GM23338 (cell line): ENCODE results near the gene POLE4. TPM values are rescaled to one million over a fixed set of nuclear protein-coding genes. Genes with fewer than 3 reads are reported as not detected.

Experiments used
- ATAC-seq: fragments of 200-7000 bp; cut with Tn5 transposase; 3 replicates; pipeline ENCODE4 v1.9.1; 2020
- DNase-seq: peaks from one replicate; pipeline ENCODE4 v3.0.0-alpha.2; 2015; ENCODE audit warnings: low spot score
- H2AFZ ChIP-seq: fragments of 200-600 bp; sonication (generic); 2 replicates; pipeline ENCODE4 v1.8.0; 2016; ENCODE audit warnings: antibody characterized with exemption, mild to moderate bottlenecking, moderate library complexity
- H3F3A ChIP-seq: fragments of 200-600 bp; sonication (generic); replicated peaks from 2 replicates; pipeline ENCODE4 v1.8.0; 2017; ENCODE audit warnings: antibody characterized with exemption, mixed run types, low read depth
- H3K27ac ChIP-seq: fragments of 200-600 bp; sonication (generic); 2 replicates; pipeline ENCODE4 v1.6.1; 2016; ENCODE audit warnings: low read depth
- H3K27me3 ChIP-seq: fragments of 200-600 bp; sonication (generic); 2 replicates; pipeline ENCODE4 v1.8.0; 2016; ENCODE audit warnings: mild to moderate bottlenecking, mixed run types, moderate library complexity; ENCODE audit not compliant: insufficient read depth
- H3K36me3 ChIP-seq: fragments of 200-600 bp; sonication (generic); 2 replicates; pipeline ENCODE4 v1.8.0; 2016; ENCODE audit warnings: mild to moderate bottlenecking; ENCODE audit not compliant: insufficient read depth
- H3K4me1 ChIP-seq: fragments of 200-600 bp; sonication (generic); 2 replicates; pipeline ENCODE4 v1.8.0; 2016; ENCODE audit warnings: mild to moderate bottlenecking, moderate library complexity; ENCODE audit not compliant: insufficient read depth
- H3K4me2 ChIP-seq: fragments of 200-600 bp; sonication (generic); 2 replicates; pipeline ENCODE4 v1.7.1; 2017; ENCODE audit warnings: mixed run types
- H3K4me3 ChIP-seq: fragments of 200-600 bp; sonication (generic); 2 replicates; pipeline ENCODE4 v1.6.1; 2016; ENCODE audit warnings: mixed run types
- H3K79me2 ChIP-seq: fragments of 200-600 bp; sonication (generic); replicated peaks from 2 replicates; pipeline ENCODE4 v1.8.0; 2017; ENCODE audit warnings: mild to moderate bottlenecking; ENCODE audit not compliant: insufficient read depth
- H3K9me2 ChIP-seq: fragments of 200-600 bp; sonication (generic); 2 replicates; pipeline ENCODE4 v1.8.0; 2017; ENCODE audit not compliant: insufficient read depth
- H4K20me1 ChIP-seq: fragments of 200-600 bp; sonication (generic); replicated peaks from 2 replicates; pipeline ENCODE4 v1.8.0; 2017; ENCODE audit warnings: mild to moderate bottlenecking; ENCODE audit not compliant: insufficient read depth
- H3K27ac Mint-ChIP-seq: 2 replicates; pipeline ENCODE4 v1.8.0; 2020; ENCODE audit warnings: inconsistent platforms, mild to moderate bottlenecking, moderate library complexity, mixed read lengths
- H3K27me3 Mint-ChIP-seq: 3 replicates; pipeline ENCODE4 v1.8.0; 2022; ENCODE audit warnings: low read depth, mild to moderate bottlenecking, moderate library complexity, mixed read lengths, inconsistent platforms; ENCODE audit not compliant: insufficient read depth, poor library complexity
- H3K36me3 Mint-ChIP-seq: 3 replicates; pipeline ENCODE4 v1.8.0; 2021; ENCODE audit warnings: low read depth, mild to moderate bottlenecking, inconsistent platforms, moderate library complexity, mixed read lengths
- H3K4me1 Mint-ChIP-seq: 3 replicates; pipeline ENCODE4 v1.8.0; 2020; ENCODE audit warnings: mild to moderate bottlenecking, inconsistent platforms, mixed read lengths
- H3K4me3 Mint-ChIP-seq: 3 replicates; pipeline ENCODE4 v1.8.0; 2021; ENCODE audit warnings: moderate library complexity, mild to moderate bottlenecking, inconsistent platforms, mixed read lengths
- H3K9me3 Mint-ChIP-seq: 3 replicates; pipeline ENCODE4 v1.8.0; 2020; ENCODE audit warnings: moderate library complexity, mild to moderate bottlenecking, inconsistent platforms, mixed read lengths
- EZH2 ChIP-seq: fragments of 200-600 bp; sonication (generic); IDR thresholded peaks from one replicate; pipeline ENCODE4 v1.8.0; 2017; ENCODE audit warnings: antibody characterized with exemption, mild to moderate bottlenecking, low read depth; ENCODE audit not compliant: unreplicated experiment
- EZH2phosphoT487 ChIP-seq: fragments of 200-600 bp; sonication (generic); IDR thresholded peaks from one replicate; pipeline ENCODE4 v1.8.1; 2018; ENCODE audit warnings: antibody characterized with exemption; ENCODE audit not compliant: unreplicated experiment
- POLR2AphosphoS5 ChIP-seq: IDR thresholded peaks from 2 replicates; pipeline ENCODE4 v1.6.1; 2016; ENCODE audit warnings: antibody characterized with exemption, low read depth
- STAT1 ChIP-seq: IDR thresholded peaks from one replicate; pipeline ENCODE4 v1.6.1; 2016; ENCODE audit warnings: antibody characterized with exemption; ENCODE audit not compliant: unreplicated experiment
- ZNF114 ChIP-seq: fragments of 250-450 bp; sonication (Bioruptor Pico); IDR thresholded peaks from 2 replicates; pipeline ENCODE4 v1.5.0; 2020; ENCODE audit warnings: mild to moderate bottlenecking, moderate library complexity
- ZNF462 ChIP-seq: fragments of 250-450 bp; sonication (Bioruptor Pico); IDR thresholded peaks from 2 replicates; pipeline ENCODE4 v1.5.0; 2020; ENCODE audit warnings: mild to moderate bottlenecking, moderate library complexity
- polyA plus RNA-seq: library from polyadenylated mRNA; unstranded; fragments of >200 nt; fragmentation: Nextera tagmentation; extraction: Ambion mirVana; gene quantifications from 2 replicates; pipeline ENCODE4 v1.2.1, GENCODE V29; 2016
- total RNA-seq: library from RNA; depleted of rRNA; stranded (reverse); fragments of >200 nt; shearing (Covaris generic); gene quantifications from 2 replicates; pipeline ENCODE4 v1.2.3, GENCODE V29; 2014
- TF ChIP-seq, protein P1 (sequence below): IDR thresholded peaks from 2 replicates; pipeline ENCODE4 v1.6.1; 2016; ENCODE audit warnings: antibody characterized with exemption
- TF ChIP-seq, protein P2 (sequence below): IDR thresholded peaks from one replicate; pipeline ENCODE4 v1.6.1; 2018; ENCODE audit warnings: antibody characterized with exemption; ENCODE audit not compliant: unreplicated experiment

The POLE4 gene
- total and polyA plus RNA-seq, 2 experiments from 2014 or later = 24.4 to 105 TPM

- H3K27me3 Mint-ChIP-seq = peaks cover 4% of the 10 kb centered on the region
- Histone ChIP-seq H3K4me2 (no peak overlapping the region), H4K20me1 (no peaks in the 10 kb centered on the region; the same call in none of the 2 replicates), H3K27me3 (no peaks in the 10 kb centered on the region), H3K27ac (no peak overlapping the region), H3K4me1 (0 out of 2 replicates have a peak, but pooled peaks cover 2% of the 10 kb centered on the region), H3F3A (no peaks in the 10 kb centered on the region), H3K79me2 (no peaks in the 10 kb centered on the region), H2AFZ (no peak overlapping the region), H3K9me2 (no peaks in the 10 kb centered on the region), H3K4me3 (no peak overlapping the region), H3K36me3 (no peaks in the 10 kb centered on the region)
- DNase-seq (no peak), ATAC-seq (no peak)
- peaks cover 2% of the 10 kb centered on the region; the same call in 1 of the 3 replicates for H3K4me1 Mint-ChIP-seq
- H3K9me3 Mint-ChIP-seq = no peaks in the 10 kb centered on the region; the same call in 2 of the 3 replicates
- H3K36me3 Mint-ChIP-seq = no peaks in the 10 kb centered on the region
- H3K27ac Mint-ChIP-seq = no peak overlapping the region
- TF ChIP-seq, protein P1, sequence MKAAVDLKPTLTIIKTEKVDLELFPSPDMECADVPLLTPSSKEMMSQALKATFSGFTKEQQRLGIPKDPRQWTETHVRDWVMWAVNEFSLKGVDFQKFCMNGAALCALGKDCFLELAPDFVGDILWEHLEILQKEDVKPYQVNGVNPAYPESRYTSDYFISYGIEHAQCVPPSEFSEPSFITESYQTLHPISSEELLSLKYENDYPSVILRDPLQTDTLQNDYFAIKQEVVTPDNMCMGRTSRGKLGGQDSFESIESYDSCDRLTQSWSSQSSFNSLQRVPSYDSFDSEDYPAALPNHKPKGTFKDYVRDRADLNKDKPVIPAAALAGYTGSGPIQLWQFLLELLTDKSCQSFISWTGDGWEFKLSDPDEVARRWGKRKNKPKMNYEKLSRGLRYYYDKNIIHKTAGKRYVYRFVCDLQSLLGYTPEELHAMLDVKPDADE = no peak
- no peak for TF ChIP-seq POLR2AphosphoS5
- TF ChIP-seq EZH2 = no peak
- TF ChIP-seq ZNF114 (CRISPR knock-in tag) = no peak
- no peak for TF ChIP-seq ZNF462 (CRISPR knock-in tag)
- TF ChIP-seq, protein P2, sequence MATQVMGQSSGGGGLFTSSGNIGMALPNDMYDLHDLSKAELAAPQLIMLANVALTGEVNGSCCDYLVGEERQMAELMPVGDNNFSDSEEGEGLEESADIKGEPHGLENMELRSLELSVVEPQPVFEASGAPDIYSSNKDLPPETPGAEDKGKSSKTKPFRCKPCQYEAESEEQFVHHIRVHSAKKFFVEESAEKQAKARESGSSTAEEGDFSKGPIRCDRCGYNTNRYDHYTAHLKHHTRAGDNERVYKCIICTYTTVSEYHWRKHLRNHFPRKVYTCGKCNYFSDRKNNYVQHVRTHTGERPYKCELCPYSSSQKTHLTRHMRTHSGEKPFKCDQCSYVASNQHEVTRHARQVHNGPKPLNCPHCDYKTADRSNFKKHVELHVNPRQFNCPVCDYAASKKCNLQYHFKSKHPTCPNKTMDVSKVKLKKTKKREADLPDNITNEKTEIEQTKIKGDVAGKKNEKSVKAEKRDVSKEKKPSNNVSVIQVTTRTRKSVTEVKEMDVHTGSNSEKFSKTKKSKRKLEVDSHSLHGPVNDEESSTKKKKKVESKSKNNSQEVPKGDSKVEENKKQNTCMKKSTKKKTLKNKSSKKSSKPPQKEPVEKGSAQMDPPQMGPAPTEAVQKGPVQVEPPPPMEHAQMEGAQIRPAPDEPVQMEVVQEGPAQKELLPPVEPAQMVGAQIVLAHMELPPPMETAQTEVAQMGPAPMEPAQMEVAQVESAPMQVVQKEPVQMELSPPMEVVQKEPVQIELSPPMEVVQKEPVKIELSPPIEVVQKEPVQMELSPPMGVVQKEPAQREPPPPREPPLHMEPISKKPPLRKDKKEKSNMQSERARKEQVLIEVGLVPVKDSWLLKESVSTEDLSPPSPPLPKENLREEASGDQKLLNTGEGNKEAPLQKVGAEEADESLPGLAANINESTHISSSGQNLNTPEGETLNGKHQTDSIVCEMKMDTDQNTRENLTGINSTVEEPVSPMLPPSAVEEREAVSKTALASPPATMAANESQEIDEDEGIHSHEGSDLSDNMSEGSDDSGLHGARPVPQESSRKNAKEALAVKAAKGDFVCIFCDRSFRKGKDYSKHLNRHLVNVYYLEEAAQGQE = no peak
- TF ChIP-seq STAT1 = no peak
- no peak for TF ChIP-seq EZH2phosphoT487
- no peak overlapping the region for H3K4me3 Mint-ChIP-seq
Observed at GRCh38 chr2:74922592-74923227, 35.7 kb upstream of the POLE4 start.
